ENCODE measurements around the gene NODAL. TPM values are rescaled to one million over a fixed set of nuclear protein-coding genes. Genes with fewer than 3 reads are reported as not detected.

NODAL gene
- polyA plus RNA-seq, 1 donor from 2014 or later, result not detected

- no peaks in the 10 kb centered on the region for H4K20me1 ChIP-seq (ENCODE audit: insufficient read depth)
- no peaks in the 10 kb centered on the region for H3K9me3 ChIP-seq (ENCODE audit: low read length)
- H2AFZ ChIP-seq (ENCODE audit: low read depth, low read length), result no peak overlapping the region
- H3K9me2 ChIP-seq (ENCODE audit: insufficient read depth, low read length), result no peaks in the 10 kb centered on the region
- no peaks in the 10 kb centered on the region for H3K79me2 ChIP-seq (replicated peaks; ENCODE audit: insufficient read depth, low read length)
- H3K4me2 ChIP-seq (ENCODE audit: low read length), result no peak overlapping the region
- no peak overlapping the region for H3K4me3 ChIP-seq (ENCODE audit: low read length)
- no peak overlapping the region for H3K9ac ChIP-seq (ENCODE audit: low read length)
- H3K36me3 ChIP-seq (ENCODE audit: insufficient read depth, low read length), result no peaks in the 10 kb centered on the region
- H3F3A ChIP-seq (ENCODE audit: insufficient read depth, low read length, poor library complexity, severe bottlenecking), result no peaks in the 10 kb centered on the region
- no peak overlapping the region for H3K27ac ChIP-seq (ENCODE audit: low read length)
- TF ChIP-seq CTCF (IDR thresholded peaks at IDR 0.05; ENCODE audit: poor library complexity, severe bottlenecking) (no peak), MXI1 (conservative IDR thresholded peaks at IDR 0.05; ENCODE audit: poor library complexity, severe bottlenecking) (no peak), EP300 (conservative IDR thresholded peaks at IDR 0.05; ENCODE audit: poor library complexity, severe bottlenecking) (no peak), SMC3 (conservative IDR thresholded peaks at IDR 0.05; ENCODE audit: poor library complexity) (no peak), TAF1 (IDR thresholded peaks at IDR 0.05; ENCODE audit: low read depth) (no peak), RAD21 (conservative IDR thresholded peaks at IDR 0.05) (no peak), EZH2 (IDR thresholded peaks at IDR 0.05; ENCODE audit: borderline replicate concordance, insufficient read depth, low read length, poor library complexity, severe bottlenecking) (no peak), POLR2AphosphoS5 (IDR thresholded peaks at IDR 0.05) (no peak), REST (IDR thresholded peaks at IDR 0.05; ENCODE audit: borderline replicate concordance) (no peak)
- no peaks in the 10 kb centered on the region for H3K27me3 ChIP-seq (ENCODE audit: insufficient read depth, low read depth, low read length)
Observed at GRCh38 chr10:70465278-70465677, 23.8 kb upstream of the NODAL start.

DNA sequence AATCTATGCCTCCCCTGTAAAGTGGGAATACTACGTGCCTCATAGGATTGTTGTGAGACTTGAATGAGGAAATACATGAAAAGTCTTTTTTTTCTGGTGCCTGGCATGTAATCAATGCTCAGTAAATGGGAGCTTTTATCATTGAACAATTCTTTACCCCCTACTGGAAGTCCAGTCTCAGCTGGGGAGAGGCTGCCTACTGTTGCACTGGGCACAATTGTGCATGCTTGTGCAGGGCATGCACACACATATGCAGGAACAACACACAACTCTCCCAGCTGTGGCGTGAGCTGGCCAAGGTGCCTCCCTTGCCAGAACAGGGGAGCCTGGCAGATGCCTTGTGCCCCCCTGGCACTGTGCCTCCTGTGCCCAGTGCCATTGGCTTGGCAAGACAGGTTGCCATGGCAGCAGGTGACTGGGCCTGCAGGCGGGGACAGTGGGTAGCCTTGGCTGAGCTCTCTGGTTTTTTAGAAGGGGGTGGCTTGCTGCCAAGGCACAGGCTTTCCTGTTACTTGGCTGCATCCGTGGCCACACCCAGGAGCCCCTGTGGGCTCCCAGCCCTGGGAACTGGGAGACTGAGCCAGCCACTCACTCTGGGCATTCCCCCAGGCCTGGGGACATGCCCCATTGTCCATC, 21.0 kb upstream of the NODAL start:
- Histone ChIP-seq H3K9me2 (ENCODE audit: insufficient read depth, low read length) (no peaks in the 10 kb centered on the region), H3K9me3 (ENCODE audit: low read length) (no peaks in the 10 kb centered on the region), H3K27ac (ENCODE audit: low read length) (no peak overlapping the region), H3F3A (ENCODE audit: insufficient read depth, low read length, poor library complexity, severe bottlenecking) (no peaks in the 10 kb centered on the region), H3K79me2 (replicated peaks; ENCODE audit: insufficient read depth, low read length) (no peaks in the 10 kb centered on the region), H2AFZ (ENCODE audit: low read depth, low read length) (no peak overlapping the region), H3K27me3 (ENCODE audit: insufficient read depth, low read depth, low read length) (peaks cover 24% of the 10 kb centered on the region), H3K4me2 (ENCODE audit: low read length) (no peak overlapping the region), H3K9ac (ENCODE audit: low read length) (no peak overlapping the region), H3K36me3 (ENCODE audit: insufficient read depth, low read length) (no peaks in the 10 kb centered on the region), H3K4me3 (ENCODE audit: low read length) (no peak overlapping the region), H4K20me1 (ENCODE audit: insufficient read depth) (no peaks in the 10 kb centered on the region)
- TF ChIP-seq CTCF (IDR thresholded peaks at IDR 0.05; ENCODE audit: poor library complexity, severe bottlenecking), result no peak
- TF ChIP-seq RAD21 (conservative IDR thresholded peaks at IDR 0.05), result no peak
- no peak for TF ChIP-seq POLR2AphosphoS5 (IDR thresholded peaks at IDR 0.05)
- TF ChIP-seq TAF1 (IDR thresholded peaks at IDR 0.05; ENCODE audit: low read depth), result no peak
- TF ChIP-seq EZH2 (IDR thresholded peaks at IDR 0.05; ENCODE audit: borderline replicate concordance, insufficient read depth, low read length, poor library complexity, severe bottlenecking), result no peak
- TF ChIP-seq REST (IDR thresholded peaks at IDR 0.05; ENCODE audit: borderline replicate concordance), result no peak
- no peak for TF ChIP-seq EP300 (conservative IDR thresholded peaks at IDR 0.05; ENCODE audit: poor library complexity, severe bottlenecking)
- no peak for TF ChIP-seq MXI1 (conservative IDR thresholded peaks at IDR 0.05; ENCODE audit: poor library complexity, severe bottlenecking)
- TF ChIP-seq SMC3 (conservative IDR thresholded peaks at IDR 0.05; ENCODE audit: poor library complexity), result no peak

All from neural cell (in vitro differentiated cells).